ENCODE data around the gene CERS6. TPM values are rescaled to one million over a fixed set of nuclear protein-coding genes. Genes with fewer than 3 reads are reported as not detected.

The CERS6 gene
- total RNA-seq, 1 experiment from 2014 or later, result 17.3 TPM

DNA sequence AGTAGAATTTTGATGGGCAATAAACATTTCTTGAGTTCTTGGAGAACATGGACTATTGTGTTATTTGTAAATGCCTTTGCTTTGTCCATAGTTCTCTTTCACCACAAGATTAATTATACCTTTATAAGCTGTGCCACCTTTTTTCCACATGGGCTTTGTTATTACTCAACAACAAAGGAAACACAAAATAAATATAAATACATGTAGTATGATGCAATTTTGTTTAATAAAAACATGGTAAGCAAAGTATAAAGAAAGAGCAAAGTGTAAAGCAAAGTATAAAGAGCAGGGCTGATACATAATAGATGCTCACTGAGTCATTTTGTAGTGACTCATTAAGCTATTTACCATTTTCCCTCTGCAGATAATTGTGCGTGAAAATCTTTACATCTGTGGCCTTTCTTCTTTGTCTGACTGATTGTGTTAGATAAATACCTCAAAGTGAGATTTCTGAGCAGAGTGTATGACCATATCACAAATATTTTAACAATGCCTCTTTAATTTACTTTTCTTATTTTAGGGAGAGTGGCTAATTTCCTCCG, 80.9 kb downstream of the CERS6 start (continued):
- TF ChIP-seq, protein P1, sequence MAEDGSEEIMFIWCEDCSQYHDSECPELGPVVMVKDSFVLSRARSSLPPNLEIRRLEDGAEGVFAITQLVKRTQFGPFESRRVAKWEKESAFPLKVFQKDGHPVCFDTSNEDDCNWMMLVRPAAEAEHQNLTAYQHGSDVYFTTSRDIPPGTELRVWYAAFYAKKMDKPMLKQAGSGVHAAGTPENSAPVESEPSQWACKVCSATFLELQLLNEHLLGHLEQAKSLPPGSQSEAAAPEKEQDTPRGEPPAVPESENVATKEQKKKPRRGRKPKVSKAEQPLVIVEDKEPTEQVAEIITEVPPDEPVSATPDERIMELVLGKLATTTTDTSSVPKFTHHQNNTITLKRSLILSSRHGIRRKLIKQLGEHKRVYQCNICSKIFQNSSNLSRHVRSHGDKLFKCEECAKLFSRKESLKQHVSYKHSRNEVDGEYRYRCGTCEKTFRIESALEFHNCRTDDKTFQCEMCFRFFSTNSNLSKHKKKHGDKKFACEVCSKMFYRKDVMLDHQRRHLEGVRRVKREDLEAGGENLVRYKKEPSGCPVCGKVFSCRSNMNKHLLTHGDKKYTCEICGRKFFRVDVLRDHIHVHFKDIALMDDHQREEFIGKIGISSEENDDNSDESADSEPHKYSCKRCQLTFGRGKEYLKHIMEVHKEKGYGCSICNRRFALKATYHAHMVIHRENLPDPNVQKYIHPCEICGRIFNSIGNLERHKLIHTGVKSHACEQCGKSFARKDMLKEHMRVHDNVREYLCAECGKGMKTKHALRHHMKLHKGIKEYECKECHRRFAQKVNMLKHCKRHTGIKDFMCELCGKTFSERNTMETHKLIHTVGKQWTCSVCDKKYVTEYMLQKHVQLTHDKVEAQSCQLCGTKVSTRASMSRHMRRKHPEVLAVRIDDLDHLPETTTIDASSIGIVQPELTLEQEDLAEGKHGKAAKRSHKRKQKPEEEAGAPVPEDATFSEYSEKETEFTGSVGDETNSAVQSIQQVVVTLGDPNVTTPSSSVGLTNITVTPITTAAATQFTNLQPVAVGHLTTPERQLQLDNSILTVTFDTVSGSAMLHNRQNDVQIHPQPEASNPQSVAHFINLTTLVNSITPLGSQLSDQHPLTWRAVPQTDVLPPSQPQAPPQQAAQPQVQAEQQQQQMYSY (CRISPR knock-in tag; IDR thresholded peaks at IDR 0.05), result no peak
- TF ChIP-seq, protein P2, sequence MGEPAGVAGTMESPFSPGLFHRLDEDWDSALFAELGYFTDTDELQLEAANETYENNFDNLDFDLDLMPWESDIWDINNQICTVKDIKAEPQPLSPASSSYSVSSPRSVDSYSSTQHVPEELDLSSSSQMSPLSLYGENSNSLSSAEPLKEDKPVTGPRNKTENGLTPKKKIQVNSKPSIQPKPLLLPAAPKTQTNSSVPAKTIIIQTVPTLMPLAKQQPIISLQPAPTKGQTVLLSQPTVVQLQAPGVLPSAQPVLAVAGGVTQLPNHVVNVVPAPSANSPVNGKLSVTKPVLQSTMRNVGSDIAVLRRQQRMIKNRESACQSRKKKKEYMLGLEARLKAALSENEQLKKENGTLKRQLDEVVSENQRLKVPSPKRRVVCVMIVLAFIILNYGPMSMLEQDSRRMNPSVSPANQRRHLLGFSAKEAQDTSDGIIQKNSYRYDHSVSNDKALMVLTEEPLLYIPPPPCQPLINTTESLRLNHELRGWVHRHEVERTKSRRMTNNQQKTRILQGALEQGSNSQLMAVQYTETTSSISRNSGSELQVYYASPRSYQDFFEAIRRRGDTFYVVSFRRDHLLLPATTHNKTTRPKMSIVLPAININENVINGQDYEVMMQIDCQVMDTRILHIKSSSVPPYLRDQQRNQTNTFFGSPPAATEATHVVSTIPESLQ (CRISPR knock-in tag; IDR thresholded peaks at IDR 0.05), result no peak
- TF ChIP-seq RELA (CRISPR knock-in tag; IDR thresholded peaks at IDR 0.05; ENCODE audit: borderline replicate concordance) (no peak), ZNF416 (CRISPR knock-in tag; IDR thresholded peaks at IDR 0.05) (no peak), OVOL2 (CRISPR knock-in tag; IDR thresholded peaks at IDR 0.05; ENCODE audit: borderline replicate concordance) (no peak)

DNA sequence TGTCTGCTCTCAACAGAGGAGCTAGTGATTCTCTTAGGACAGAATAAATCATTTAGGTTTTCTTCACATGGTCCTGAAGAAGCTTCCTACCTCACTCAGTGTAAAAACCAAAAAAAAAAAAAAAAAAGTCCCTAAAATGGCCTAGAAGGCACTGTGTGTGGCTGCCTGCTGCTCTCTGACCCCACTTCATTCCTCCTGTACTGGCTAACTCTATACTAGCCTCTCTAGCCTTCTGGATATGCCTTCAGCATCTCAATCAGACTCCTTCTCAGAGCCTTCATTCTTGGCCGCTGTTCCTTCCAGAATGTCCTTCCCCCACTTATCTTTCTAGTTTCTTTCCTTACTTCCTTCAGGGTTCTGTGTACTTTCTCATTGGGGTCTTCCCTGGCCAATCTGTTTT, 82.1 kb downstream of the CERS6 start:
- H3K36me3 Mint-ChIP-seq, result peaks cover 16% of the 10 kb centered on the region
- peak overlapping the region; percentile 2; the same call in 1 of the 2 replicates for H3K27ac Mint-ChIP-seq
- H3K4me3 Mint-ChIP-seq, result no peak overlapping the region
- DNase-seq (ENCODE audit: low spot score) (no peak), ATAC-seq (peak; percentile 52)
- H3K27me3 Mint-ChIP-seq (ENCODE audit: low read depth), result no peaks in the 10 kb centered on the region
- H3K4me1 Mint-ChIP-seq, result peaks cover 27% of the 10 kb centered on the region
- CTCF ChIA-PET, result interaction anchor here (0.6 kb wide), 1 partner anchor 1333 kb away, joined by 3 read pairs; no protein-coding TSS in a partner anchor
- TF ChIP-seq MYBL2 (CRISPR knock-in tag; IDR thresholded peaks at IDR 0.05) (no peak), FOXP1 (CRISPR knock-in tag; IDR thresholded peaks at IDR 0.05; ENCODE audit: borderline replicate concordance) (no peak), FOXK1 (CRISPR knock-in tag; IDR thresholded peaks at IDR 0.05) (no peak), NFATC4 (CRISPR knock-in tag; IDR thresholded peaks at IDR 0.05) (no peak)
- TF ChIP-seq, protein P3, sequence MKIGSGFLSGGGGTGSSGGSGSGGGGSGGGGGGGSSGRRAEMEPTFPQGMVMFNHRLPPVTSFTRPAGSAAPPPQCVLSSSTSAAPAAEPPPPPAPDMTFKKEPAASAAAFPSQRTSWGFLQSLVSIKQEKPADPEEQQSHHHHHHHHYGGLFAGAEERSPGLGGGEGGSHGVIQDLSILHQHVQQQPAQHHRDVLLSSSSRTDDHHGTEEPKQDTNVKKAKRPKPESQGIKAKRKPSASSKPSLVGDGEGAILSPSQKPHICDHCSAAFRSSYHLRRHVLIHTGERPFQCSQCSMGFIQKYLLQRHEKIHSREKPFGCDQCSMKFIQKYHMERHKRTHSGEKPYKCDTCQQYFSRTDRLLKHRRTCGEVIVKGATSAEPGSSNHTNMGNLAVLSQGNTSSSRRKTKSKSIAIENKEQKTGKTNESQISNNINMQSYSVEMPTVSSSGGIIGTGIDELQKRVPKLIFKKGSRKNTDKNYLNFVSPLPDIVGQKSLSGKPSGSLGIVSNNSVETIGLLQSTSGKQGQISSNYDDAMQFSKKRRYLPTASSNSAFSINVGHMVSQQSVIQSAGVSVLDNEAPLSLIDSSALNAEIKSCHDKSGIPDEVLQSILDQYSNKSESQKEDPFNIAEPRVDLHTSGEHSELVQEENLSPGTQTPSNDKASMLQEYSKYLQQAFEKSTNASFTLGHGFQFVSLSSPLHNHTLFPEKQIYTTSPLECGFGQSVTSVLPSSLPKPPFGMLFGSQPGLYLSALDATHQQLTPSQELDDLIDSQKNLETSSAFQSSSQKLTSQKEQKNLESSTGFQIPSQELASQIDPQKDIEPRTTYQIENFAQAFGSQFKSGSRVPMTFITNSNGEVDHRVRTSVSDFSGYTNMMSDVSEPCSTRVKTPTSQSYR (CRISPR knock-in tag; IDR thresholded peaks at IDR 0.05), result no peak
- POLR2A ChIA-PET, result interaction anchor here (0.6 kb wide), 1 partner anchor 436 kb away, joined by 3 read pairs; no protein-coding TSS in a partner anchor
- peaks cover 19% of the 10 kb centered on the region for H3K9me3 Mint-ChIP-seq

DNA sequence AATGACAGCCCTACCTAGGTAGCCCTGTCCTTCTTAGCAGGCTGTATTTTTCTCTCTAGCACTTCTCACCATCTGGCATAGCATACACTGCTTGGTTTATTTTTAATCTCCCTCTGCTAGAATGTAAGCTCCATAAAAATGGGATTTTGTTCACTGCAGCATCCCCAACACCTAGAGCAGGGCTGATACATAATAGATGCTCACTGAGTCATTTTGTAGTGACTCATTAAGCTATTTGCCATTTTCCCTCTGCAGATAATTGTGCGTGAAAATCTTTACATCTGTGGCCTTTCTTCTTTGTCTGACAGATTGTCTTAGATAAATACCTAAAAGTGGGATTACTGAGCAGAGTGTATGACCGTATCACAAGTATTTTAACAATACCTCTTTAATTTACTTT, 82.5 kb downstream of the CERS6 start:
- POLR2A ChIA-PET, result no interaction called here
- TF ChIP-seq ELF4 (CRISPR knock-in tag; IDR thresholded peaks at IDR 0.05; ENCODE audit: low read depth), result no peak
- Mint-ChIP-seq H3K27me3 (ENCODE audit: low read depth) (no peaks in the 10 kb centered on the region), H3K36me3 (peaks cover 16% of the 10 kb centered on the region), H3K4me1 (peaks cover 27% of the 10 kb centered on the region), H3K27ac (no peak overlapping the region; the same call in 1 of the 2 replicates), H3K4me3 (no peak overlapping the region), H3K9me3 (peaks cover 19% of the 10 kb centered on the region)
- ATAC-seq (no peak), DNase-seq (ENCODE audit: low spot score) (no peak)
- CTCF ChIA-PET, result no interaction called here

DNA sequence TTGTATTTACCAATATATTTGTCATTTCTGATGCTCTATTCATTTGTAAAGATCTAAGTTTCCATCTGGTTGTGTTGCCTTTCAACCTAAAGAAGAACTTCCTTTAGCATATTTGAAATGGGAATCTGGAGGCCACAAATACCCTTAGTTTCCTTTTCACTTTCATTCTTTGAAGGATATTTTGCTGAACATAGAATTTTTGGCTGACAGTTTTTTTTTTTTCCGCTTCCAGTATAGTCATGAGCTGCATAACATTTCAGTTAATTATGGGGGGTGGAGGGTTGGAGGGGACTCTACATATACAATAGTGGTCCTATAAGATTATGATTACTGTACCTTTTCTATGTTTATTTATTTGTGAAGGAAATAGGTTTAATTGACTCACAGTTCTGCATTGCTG, 83.9 kb downstream of the CERS6 start:
- H3K36me3 Mint-ChIP-seq, result peaks cover 16% of the 10 kb centered on the region
- peaks cover 19% of the 10 kb centered on the region for H3K4me1 Mint-ChIP-seq

More for the DNA sequence above, 83.9 kb downstream of the CERS6 start:
- POLR2A ChIA-PET, result no interaction called here
- H3K27me3 Mint-ChIP-seq (ENCODE audit: low read depth), result no peaks in the 10 kb centered on the region
- ATAC-seq, result no peak
- CTCF ChIA-PET, result no interaction called here
- H3K9me3 Mint-ChIP-seq, result peaks cover 19% of the 10 kb centered on the region
- TF ChIP-seq, protein P4, sequence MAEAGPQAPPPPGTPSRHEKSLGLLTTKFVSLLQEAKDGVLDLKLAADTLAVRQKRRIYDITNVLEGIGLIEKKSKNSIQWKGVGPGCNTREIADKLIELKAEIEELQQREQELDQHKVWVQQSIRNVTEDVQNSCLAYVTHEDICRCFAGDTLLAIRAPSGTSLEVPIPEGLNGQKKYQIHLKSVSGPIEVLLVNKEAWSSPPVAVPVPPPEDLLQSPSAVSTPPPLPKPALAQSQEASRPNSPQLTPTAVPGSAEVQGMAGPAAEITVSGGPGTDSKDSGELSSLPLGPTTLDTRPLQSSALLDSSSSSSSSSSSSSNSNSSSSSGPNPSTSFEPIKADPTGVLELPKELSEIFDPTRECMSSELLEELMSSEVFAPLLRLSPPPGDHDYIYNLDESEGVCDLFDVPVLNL (CRISPR knock-in tag; IDR thresholded peaks at IDR 0.05; ENCODE audit: borderline replicate concordance, low read depth), result no peak
- no peak for TF ChIP-seq GRHL2 (CRISPR knock-in tag; IDR thresholded peaks at IDR 0.05; ENCODE audit: insufficient replicate concordance, severe bottlenecking)
- no peak for TF ChIP-seq PRRX2 (CRISPR knock-in tag; IDR thresholded peaks at IDR 0.05)
- TF ChIP-seq, protein P5, sequence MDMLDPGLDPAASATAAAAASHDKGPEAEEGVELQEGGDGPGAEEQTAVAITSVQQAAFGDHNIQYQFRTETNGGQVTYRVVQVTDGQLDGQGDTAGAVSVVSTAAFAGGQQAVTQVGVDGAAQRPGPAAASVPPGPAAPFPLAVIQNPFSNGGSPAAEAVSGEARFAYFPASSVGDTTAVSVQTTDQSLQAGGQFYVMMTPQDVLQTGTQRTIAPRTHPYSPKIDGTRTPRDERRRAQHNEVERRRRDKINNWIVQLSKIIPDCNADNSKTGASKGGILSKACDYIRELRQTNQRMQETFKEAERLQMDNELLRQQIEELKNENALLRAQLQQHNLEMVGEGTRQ (CRISPR knock-in tag; IDR thresholded peaks at IDR 0.05), result no peak
- TF ChIP-seq, protein P6, sequence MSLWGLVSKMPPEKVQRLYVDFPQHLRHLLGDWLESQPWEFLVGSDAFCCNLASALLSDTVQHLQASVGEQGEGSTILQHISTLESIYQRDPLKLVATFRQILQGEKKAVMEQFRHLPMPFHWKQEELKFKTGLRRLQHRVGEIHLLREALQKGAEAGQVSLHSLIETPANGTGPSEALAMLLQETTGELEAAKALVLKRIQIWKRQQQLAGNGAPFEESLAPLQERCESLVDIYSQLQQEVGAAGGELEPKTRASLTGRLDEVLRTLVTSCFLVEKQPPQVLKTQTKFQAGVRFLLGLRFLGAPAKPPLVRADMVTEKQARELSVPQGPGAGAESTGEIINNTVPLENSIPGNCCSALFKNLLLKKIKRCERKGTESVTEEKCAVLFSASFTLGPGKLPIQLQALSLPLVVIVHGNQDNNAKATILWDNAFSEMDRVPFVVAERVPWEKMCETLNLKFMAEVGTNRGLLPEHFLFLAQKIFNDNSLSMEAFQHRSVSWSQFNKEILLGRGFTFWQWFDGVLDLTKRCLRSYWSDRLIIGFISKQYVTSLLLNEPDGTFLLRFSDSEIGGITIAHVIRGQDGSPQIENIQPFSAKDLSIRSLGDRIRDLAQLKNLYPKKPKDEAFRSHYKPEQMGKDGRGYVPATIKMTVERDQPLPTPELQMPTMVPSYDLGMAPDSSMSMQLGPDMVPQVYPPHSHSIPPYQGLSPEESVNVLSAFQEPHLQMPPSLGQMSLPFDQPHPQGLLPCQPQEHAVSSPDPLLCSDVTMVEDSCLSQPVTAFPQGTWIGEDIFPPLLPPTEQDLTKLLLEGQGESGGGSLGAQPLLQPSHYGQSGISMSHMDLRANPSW (CRISPR knock-in tag; conservative IDR thresholded peaks at IDR 0.05; ENCODE audit: low read depth), result no peak
- no peak overlapping the region for H3K4me3 Mint-ChIP-seq
- no peak overlapping the region for H3K27ac Mint-ChIP-seq
- no peak for DNase-seq (ENCODE audit: low spot score)

Measured in WTC11 (cell line).